Measurements from ENCODE around the gene KRT6A. TPM values are rescaled to one million over a fixed set of nuclear protein-coding genes. Genes with fewer than 3 reads are reported as not detected.

Gene KRT6A
- total RNA-seq, 4 donors from 2014 or later = not detected

DNA sequence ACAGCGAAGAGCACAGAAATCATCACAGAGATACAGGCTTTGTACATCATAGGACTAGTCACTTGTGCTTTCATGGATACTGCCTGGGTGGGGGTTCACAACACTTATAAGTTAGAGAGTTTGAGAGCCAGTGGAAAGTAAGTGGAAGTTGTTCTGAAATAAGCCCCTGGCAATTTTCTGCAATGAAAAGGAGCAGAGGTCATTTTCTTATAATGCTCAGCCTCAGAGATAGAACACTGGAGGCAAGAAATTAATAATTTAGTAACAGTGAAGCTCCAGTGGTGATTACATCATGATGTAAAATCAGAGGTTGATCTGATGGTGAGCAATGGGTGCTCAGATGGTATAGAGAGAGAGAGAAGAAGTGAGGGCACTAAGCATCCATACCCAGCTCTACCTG is 5.8 kb downstream of the KRT6A start:
- intact Hi-C loops (cut with DNase I; ENCODE audit: low total_unique reads) = no loop called here
- in situ Hi-C loops (cut with MboI; ENCODE audit: low pct_ligation_motif_present in 1 of 4, low pct_unique_long_range_greater_than_20kb in 1 of 4, low sequenced_read_pairs in 3 of 4) = no loop called here
- H3K4me3 ChIP-seq = no peak overlapping the region
- no peak overlapping the region for H3K27ac ChIP-seq
- no peak for DNase-seq
- no peaks in the 10 kb centered on the region for H3K9me3 ChIP-seq
- WGBS, 2 donors (ENCODE audit: low coverage in 1 of 2) = 33 to 98% methylated on average over 1 of the region's 1 CpG
- H3K27me3 ChIP-seq = peaks cover 9% of the 10 kb centered on the region
- no peaks in the 10 kb centered on the region for H3K36me3 ChIP-seq
- no peak for TF ChIP-seq POLR2A (IDR thresholded peaks at IDR 0.05)
- TF ChIP-seq, protein P1, sequence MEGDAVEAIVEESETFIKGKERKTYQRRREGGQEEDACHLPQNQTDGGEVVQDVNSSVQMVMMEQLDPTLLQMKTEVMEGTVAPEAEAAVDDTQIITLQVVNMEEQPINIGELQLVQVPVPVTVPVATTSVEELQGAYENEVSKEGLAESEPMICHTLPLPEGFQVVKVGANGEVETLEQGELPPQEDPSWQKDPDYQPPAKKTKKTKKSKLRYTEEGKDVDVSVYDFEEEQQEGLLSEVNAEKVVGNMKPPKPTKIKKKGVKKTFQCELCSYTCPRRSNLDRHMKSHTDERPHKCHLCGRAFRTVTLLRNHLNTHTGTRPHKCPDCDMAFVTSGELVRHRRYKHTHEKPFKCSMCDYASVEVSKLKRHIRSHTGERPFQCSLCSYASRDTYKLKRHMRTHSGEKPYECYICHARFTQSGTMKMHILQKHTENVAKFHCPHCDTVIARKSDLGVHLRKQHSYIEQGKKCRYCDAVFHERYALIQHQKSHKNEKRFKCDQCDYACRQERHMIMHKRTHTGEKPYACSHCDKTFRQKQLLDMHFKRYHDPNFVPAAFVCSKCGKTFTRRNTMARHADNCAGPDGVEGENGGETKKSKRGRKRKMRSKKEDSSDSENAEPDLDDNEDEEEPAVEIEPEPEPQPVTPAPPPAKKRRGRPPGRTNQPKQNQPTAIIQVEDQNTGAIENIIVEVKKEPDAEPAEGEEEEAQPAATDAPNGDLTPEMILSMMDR (IDR thresholded peaks at IDR 0.05) = no peak
- TF ChIP-seq EP300 (IDR thresholded peaks at IDR 0.05; ENCODE audit: low read depth) = no peak
- TF ChIP-seq POLR2AphosphoS5 (IDR thresholded peaks at IDR 0.05) = no peak
- H3K4me1 ChIP-seq = no peaks in the 10 kb centered on the region

DNA sequence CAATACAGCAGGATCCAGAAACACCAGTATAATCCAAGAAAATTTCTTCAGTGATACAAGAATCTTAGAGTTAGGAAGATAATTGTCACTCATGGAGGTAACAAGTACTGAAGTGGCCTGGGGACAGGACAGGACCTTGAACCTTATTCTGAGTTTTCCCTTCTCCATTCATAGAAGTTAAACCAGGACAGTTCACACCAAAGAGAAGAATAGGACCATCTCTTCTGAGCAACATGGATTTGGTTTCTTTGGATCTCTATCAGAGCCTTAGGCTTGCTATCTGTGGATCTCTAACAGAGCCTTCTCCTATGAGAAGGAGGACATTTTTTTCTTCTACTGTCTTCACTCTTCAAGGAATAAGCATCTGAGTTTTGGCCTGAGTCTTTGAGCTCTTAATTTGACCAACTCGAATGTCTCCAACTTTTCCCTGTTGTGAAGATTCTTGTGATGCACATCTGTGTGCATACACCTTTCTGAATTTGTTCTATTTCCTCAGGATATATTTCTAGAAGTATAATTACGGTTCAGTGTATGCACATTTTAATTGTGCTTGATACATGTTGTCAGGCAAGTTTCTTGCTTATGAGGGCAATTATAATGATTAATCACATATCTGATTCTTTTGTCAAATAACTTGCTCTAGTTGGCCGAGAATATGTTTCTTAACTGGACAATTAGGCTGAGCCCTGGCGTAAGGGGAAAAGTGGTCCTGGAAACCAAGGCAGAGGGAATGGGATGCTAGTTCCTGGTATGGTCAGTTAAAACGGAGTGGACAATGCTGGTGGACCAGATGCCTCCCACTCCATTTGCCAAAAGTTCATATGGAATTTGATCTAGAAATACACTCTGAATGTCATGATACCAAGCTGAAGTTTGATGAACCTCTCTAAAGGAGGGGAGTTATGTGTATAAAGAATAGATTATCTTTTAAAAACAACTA is 6.6 kb downstream of the KRT6A start:
- no peaks in the 10 kb centered on the region for H3K4me1 ChIP-seq
- TF ChIP-seq EP300 (IDR thresholded peaks at IDR 0.05; ENCODE audit: low read depth) (no peak), POLR2A (IDR thresholded peaks at IDR 0.05) (no peak), POLR2AphosphoS5 (IDR thresholded peaks at IDR 0.05) (no peak)
- TF ChIP-seq, protein P1 (IDR thresholded peaks at IDR 0.05) = no peak
- 81% methylated on average over 5 of the region's 5 CpGs for WGBS, 2 donors (ENCODE audit: low coverage in 1 of 2)
- H3K36me3 ChIP-seq = no peaks in the 10 kb centered on the region
- H3K27me3 ChIP-seq = peaks cover 9% of the 10 kb centered on the region
- no peak overlapping the region for H3K27ac ChIP-seq
- H3K9me3 ChIP-seq = no peaks in the 10 kb centered on the region
- no peak overlapping the region for H3K4me3 ChIP-seq
- no peak for DNase-seq
- intact Hi-C loops (cut with DNase I; ENCODE audit: low total_unique reads) = no loop called here
- in situ Hi-C loops (cut with MboI; ENCODE audit: low pct_ligation_motif_present in 1 of 4, low pct_unique_long_range_greater_than_20kb in 1 of 4, low sequenced_read_pairs in 3 of 4) = no loop called here

DNA sequence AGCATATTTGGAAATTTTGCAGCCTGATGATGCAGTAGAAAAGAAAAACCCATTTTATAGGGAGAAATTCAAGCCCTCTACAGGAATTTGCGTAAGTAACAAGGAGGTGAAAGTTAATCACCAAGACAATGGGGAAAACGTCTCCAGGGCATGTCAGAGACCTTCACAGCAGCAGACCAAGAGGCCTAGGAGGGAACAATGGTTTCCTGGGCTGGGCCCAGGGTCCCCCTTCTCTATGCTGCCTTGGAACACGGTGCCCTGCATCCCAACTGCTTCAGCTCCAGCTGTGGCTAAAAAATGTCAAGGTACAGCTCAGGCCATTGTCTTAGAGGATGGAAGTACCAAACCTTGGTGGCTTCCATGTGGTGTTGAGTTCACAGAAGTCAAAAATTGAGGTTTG is 13.0 kb downstream of the KRT6A start:
- 60% methylated on average over 3 of the region's 3 CpGs; no CpG with 5 or more reads in 1 of the 2 donors for WGBS, 2 donors (ENCODE audit: low coverage in 1 of 2)
- in situ Hi-C loops (cut with MboI; ENCODE audit: low pct_ligation_motif_present in 1 of 4, low pct_unique_long_range_greater_than_20kb in 1 of 4, low sequenced_read_pairs in 3 of 4) = no loop called here

DNA sequence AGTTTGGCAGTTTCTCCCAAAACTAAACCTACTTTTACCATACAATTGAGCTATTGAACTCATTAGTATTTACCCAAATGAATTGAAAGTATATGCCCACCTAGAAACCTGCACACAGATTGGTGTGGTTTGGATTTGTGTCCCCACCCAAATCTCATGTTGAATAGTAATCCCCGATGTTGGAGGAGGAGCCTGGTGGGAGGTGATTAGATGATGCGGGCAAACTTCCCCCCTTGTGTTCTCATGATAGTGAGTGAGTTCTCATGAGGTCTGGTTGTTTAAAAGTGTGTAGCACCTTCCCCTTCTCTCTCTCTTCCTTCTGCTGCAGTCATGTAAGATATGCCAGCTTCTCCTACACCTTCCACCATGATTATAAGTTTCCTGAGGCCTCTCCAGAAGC is 15.4 kb downstream of the KRT6A start:
- TF ChIP-seq, protein P1 (IDR thresholded peaks at IDR 0.05) = no peak
- TF ChIP-seq POLR2AphosphoS5 (IDR thresholded peaks at IDR 0.05) = no peak
- TF ChIP-seq POLR2A (IDR thresholded peaks at IDR 0.05) = no peak
- no peak for TF ChIP-seq EP300 (IDR thresholded peaks at IDR 0.05; ENCODE audit: low read depth)
- no peaks in the 10 kb centered on the region for H3K9me3 ChIP-seq
- H3K4me3 ChIP-seq = no peak overlapping the region
- no peak overlapping the region for H3K27ac ChIP-seq
- in situ Hi-C loops (cut with MboI; ENCODE audit: low pct_ligation_motif_present in 1 of 4, low pct_unique_long_range_greater_than_20kb in 1 of 4, low sequenced_read_pairs in 3 of 4) = no loop called here
- no peak for DNase-seq
- 70 to 85% methylated on average over 2 of the region's 2 CpGs for WGBS, 2 donors (ENCODE audit: low coverage in 1 of 2)
- no peaks in the 10 kb centered on the region for H3K27me3 ChIP-seq
- intact Hi-C loops (cut with DNase I; ENCODE audit: low total_unique reads) = no loop called here
- no peaks in the 10 kb centered on the region for H3K4me1 ChIP-seq
- no peaks in the 10 kb centered on the region for H3K36me3 ChIP-seq

More for the DNA sequence above, 13.0 kb downstream of the KRT6A start:
- H3K27me3 ChIP-seq = no peaks in the 10 kb centered on the region
- intact Hi-C loops (cut with DNase I; ENCODE audit: low total_unique reads) = no loop called here
- H3K27ac ChIP-seq = no peak overlapping the region
- H3K9me3 ChIP-seq = no peaks in the 10 kb centered on the region
- H3K36me3 ChIP-seq = no peaks in the 10 kb centered on the region
- TF ChIP-seq, protein P1 (IDR thresholded peaks at IDR 0.05) = no peak
- H3K4me1 ChIP-seq = no peaks in the 10 kb centered on the region
- H3K4me3 ChIP-seq = no peak overlapping the region
- DNase-seq = no peak

Measured in transverse colon (tissue), 4 donors.